Peyer's patch (tissue), 4 donors: ENCODE results near the gene TMTC4.

ENCODE experiments used
- POLR2A ChIP-seq, 2 donors: fragments of 450-650 bp; IDR thresholded peaks; one replicate each; pipeline ENCODE4 v1.5.1; 2017; ENCODE audit warnings: antibody characterized with exemption in 2 of 2, mild to moderate bottlenecking in 2 of 2, moderate library complexity in 2 of 2
- TF ChIP-seq, protein P1 (sequence below), 6 experiments: fragments of 450-650 bp in 4 of 6; fragments of 200-600 bp in 2 of 6; sonication (generic) in 1 of 6; IDR thresholded peaks; one replicate each; pipeline ENCODE4 v1.5.1; 2017 to 2019; ENCODE audit warnings: antibody characterized with exemption in 6 of 6, mild to moderate bottlenecking in 3 of 6, moderate library complexity in 1 of 6

GRCh38 chr13:100637796-100638195 lies 36.8 kb downstream of the TMTC4 start:
- TF ChIP-seq, protein P1, sequence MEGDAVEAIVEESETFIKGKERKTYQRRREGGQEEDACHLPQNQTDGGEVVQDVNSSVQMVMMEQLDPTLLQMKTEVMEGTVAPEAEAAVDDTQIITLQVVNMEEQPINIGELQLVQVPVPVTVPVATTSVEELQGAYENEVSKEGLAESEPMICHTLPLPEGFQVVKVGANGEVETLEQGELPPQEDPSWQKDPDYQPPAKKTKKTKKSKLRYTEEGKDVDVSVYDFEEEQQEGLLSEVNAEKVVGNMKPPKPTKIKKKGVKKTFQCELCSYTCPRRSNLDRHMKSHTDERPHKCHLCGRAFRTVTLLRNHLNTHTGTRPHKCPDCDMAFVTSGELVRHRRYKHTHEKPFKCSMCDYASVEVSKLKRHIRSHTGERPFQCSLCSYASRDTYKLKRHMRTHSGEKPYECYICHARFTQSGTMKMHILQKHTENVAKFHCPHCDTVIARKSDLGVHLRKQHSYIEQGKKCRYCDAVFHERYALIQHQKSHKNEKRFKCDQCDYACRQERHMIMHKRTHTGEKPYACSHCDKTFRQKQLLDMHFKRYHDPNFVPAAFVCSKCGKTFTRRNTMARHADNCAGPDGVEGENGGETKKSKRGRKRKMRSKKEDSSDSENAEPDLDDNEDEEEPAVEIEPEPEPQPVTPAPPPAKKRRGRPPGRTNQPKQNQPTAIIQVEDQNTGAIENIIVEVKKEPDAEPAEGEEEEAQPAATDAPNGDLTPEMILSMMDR (IDR thresholded peaks at IDR 0.05) = no peak
- TF ChIP-seq POLR2A (IDR thresholded peaks at IDR 0.05) = no peak
